ENCODE data around the gene KLHL2.
"Not testable (repeated sequence)": the region's sequence is repeated elsewhere in the genome, so short reads cannot be mapped to it uniquely, and the experiment has no call there.

Gene KLHL2

DNA sequence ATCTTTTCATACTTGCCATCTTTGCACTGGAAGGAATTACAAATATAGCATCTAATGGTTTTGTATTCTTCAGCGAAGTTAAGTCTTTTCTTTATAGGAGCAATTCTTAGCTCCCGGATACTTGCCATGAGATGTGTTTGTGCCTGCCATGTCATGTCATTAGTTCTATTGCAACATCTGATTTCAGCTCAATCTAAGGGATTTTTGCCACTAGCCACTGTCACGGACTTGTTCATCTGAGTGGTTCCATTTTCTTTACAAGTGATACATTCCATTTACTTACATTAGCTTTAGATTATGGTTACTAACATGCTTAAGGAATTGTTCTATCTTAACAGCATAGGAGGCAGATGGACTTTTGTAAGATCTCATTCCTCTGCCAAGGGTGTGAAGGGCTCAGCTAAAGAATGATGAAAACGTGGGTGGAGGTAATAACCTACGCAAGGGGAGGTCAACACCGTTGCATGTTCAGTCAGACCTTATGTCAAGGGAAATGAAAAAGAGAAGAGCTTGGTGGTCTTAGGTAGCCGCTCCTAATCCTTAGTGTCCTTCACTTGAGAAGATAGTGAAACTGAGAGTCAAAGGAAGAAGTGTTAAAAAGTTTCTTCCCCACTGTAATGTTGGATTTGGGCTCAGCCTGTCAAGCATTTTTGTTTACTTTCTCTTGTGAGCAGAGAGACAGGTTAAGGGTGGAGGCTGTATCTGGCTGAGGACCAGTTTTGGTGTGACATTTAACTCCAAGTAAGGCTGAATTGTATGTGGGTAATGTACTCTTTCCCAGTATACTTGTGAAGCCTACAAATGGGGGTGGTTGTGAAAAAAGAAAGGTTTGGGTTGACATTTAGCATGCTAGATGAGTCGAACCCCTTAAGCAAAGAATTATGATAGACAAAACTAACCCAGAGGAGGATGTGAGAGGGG, 3.6 kb upstream of the KLHL2 start:
- DNase-seq, result no peak

DNA sequence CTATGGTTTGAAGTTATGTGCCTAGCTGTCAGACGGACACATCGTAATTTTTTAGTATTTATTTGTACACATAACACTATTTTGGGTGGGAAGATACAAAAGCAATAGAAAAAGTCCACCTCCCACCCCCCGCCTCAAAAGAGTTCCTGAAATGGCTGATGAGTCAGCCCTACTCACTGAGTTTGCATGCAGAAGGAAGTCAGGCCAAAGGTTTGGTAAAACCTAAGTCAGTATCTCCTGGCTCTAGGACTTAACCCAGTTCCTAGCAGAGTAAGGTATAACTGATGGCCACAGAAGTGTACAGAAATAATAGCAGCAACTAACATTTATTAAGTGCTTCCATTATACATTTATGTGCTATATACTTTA, 2.9 kb upstream of the KLHL2 start:
- DNase-seq, result no peak

DNA sequence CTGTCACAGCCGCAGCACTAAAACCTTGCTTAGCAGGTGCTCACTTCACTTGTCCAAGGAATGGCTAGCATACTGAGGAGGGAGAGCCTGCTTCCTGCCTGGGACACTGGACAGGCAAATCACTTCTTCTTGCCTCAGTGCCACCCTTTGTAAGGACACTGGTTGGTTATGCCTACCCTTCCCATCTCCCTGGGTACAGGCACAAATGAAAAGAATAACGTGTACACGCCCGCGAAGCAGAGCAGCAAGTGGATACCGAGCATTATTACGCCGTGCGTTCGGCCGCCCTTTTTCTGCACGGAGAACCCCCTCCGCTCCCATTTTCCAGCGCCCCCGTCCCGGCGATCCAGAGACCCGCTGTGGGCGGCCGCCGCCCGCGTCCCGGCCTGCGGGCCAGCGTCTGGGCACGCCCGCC, 338 bp upstream of the KLHL2 start:
- DNase-seq, result peak; percentile 1

DNA sequence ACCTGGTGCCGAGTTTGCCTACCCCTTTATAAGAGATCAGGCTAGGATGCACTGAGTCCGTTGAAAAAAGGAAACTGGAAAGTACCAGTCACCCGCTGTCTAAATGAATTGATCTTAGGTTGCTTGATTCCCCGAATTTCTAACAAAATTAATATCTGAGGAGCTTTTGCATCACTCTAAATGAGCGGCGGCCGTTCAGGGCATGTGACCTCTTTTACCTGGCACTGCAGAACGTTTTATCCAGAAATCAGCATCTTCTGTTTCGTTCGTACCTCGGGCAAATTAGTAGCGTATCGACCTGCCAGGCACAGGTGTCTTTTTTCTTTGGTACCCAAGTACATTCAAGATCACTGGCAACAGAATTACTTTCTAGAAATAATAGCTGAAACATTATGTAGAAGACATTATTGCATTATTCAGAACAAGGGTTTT, 876 bp downstream of the KLHL2 start:
- DNase-seq, result no peak

DNA sequence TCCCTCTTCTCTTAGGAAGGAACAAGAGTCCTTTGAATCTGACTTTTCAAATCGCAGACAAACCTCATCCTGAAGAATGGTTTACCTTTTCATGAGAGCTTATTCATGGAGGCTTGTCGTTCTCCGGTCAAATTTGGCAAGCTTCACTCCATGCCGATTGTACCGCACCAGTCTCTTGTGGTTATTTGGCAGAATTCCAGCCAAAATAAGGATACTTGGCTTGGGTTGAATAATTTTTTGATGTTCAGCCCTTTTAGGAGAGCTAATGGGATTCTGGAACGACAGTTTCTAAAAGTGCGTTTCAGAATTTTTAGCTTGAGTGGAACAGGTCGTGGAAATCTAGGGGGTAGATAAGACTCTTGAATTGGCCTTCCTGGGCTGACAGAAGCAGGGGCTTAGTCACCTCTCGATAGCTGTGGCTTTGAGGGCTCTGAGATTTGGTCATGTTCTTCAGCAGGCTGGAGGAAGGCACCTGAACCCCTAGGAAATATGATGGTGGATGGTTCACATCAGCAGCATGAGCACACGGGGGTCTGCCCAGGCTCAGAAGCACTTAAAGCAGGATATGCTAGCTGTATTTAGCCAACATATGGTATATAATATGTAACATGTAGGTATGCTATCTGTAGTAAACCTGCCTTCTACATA, 1.5 kb downstream of the KLHL2 start:
- DNase-seq, result no peak

DNA sequence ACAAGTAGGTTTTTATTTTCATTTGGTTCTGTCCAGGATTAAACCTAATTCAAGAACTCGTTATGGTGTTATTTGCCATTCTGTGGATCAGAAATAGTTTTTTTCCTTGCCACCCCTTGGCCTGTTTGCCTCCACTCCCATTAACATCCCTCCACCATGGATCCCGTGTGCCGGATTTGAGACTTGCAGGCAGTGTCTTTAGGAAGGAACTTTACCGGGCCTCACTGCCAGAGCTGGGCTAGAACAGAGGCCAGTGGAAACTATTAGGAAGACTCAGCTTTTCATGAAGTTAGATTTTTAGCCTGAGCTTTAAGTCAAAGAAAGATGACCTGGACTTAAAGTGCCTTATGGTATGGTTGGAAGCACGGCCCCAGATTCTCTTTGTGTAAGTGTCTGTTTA, 2.4 kb downstream of the KLHL2 start:
- DNase-seq, result no peak

DNA sequence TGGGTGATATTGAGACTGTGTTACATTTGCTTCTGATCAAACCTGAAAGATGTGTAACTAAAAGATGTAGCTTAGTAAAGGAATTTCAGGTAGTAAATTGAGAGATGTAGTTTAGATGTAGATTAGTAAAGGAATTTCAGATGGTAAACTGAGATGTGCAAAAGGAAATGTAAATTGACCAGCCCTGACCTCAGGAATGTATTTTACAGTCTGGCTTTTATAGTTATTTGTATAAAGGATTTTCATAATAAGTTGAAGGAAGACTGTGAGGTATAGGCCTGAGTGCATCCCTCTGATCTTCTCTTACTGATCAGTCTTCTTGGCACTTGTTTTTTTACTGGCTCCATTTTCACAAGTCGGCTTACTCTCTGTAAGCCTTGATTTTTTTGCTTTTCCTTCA, 3.2 kb downstream of the KLHL2 start:
- no peak for DNase-seq

DNA sequence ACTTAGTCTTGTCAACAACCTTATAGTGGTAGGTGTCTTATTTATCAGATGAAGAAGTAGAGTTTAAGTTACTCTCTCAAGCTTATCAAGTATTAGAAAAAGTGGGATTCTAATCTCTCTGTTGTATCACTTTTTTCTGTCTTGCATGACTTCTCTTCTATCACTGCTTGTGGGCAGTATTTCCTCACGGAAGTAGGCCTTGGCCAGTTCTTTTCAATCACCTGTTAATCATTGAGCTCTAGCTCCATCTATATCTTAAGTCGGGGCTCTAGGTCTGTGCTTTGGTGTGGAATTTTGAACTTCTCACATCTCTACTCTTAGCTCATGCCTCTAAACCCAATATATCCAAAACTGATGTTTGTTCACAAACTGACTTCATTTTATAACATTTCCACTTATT, 5.3 kb downstream of the KLHL2 start:
- not testable (repeated sequence) for DNase-seq

DNA sequence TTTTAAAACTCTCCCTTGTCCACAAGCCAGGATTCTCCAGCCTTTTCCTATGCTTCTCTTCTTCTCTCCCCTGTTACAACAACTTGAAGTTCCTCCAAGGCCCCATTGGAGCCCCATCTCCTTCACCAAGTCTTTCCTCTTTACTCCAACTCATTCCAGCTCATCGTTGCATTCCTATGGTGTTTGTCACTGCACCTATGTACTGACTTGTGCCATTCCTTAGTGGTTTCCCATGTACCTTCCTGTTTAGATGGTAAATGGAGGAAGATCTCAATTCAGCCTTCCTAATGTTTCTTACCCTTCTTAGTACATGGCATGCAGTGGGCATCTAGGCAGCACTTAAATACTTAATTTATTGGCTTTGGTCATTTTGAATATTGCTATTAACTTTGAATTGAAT, 6.0 kb downstream of the KLHL2 start:
- not testable (repeated sequence) for DNase-seq

DNA sequence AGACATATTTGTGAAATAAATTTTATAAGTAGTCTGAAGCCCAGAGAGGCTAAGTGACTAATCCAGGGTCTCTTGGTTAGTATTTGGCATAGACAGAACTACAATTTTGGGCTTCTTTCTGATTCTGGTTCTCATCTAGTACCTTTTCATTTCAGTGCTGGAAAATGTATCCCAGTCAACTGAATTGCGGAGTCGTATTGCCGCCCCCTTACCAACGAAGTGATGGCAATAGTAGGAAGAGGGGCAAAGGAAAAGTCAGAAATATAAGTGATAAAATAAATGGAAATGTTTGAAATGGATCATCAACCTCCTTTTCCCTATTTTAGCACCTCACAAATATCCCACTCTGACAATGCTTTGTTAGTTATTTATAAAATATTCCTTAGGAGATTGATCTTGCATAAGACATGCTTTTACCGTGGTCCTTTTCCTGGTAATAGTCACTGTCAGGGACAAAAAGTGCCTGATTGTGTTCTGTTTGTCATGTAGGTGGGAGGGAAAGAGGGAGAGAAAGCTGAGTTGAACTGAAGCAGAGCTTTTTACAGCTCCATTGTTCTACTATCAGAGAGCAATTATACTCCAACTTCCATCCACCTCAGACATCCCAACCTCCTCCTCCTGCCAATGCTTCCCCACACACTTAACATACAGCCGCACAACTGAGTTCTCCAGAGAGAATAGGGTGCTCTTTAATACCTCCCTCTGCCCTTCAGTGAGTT, 6.8 kb downstream of the KLHL2 start:
- not testable (repeated sequence) for DNase-seq

DNA sequence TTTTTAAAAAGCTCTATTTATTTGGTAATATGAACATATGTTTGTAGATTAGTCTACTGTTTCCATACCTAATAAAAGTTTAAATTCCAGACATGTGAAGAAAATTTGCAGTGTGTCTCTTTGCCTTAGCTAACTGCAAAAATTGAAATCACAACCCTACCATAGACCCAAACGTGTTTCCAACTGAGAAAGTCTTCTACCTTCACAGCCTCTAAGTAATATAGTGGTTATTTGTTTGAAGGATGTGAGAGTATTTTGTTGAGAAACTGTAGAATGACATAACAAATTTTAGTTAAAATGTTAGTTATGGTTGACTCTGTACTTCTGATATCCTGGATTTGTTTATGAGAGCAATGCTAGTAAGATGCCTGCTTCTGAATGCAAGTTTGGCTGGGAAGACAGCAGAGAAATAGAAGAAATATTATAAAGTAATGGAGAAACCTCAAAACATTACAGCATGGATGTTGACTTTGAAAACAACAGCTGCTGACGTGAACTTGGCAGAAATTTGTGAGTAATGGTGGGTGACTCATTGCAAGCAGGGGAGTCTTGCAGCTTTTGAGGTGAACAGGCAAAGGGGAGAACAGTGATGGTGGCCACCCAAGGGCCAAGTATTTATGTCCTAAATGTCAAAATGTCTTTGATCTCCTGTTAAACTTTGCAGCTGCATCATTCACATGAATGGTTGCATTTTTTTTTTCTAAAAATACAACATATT, 7.8 kb downstream of the KLHL2 start:
- peak; percentile 16 for DNase-seq

DNA sequence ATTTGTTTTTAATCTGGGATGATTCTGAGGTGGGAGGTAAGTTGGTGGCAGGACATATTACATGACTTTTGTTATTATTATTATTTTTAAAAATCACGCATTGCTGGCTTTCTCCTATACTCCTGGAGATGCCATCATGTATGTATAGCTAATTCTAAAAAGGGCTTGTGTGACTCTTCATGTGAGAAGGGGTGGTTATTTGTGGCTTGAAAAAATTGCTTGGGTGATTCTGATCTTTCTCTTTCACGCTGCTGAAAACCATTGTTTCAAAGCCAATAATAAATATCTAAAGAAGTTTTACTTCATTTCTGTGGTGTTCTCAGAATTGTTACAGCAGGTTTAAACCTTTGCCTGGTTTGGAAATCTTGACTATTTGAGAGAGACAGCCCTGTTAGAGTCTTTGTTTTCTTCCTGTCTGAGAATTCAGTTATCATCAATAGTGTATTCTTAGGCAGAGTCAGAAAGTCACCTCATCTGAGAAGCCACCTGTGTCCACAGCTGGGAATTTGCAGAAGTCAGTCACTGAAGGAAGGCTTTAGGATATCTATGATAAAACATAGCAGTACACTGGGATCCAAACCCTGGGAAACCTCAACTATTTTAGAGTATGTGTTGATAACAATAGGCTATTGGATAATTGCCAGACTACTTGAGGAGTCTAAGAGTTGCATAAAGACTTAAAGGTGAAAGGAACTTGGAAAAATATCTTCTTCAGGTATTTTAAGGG, 8.6 kb downstream of the KLHL2 start:
- DNase-seq, result not testable (repeated sequence)

DNA sequence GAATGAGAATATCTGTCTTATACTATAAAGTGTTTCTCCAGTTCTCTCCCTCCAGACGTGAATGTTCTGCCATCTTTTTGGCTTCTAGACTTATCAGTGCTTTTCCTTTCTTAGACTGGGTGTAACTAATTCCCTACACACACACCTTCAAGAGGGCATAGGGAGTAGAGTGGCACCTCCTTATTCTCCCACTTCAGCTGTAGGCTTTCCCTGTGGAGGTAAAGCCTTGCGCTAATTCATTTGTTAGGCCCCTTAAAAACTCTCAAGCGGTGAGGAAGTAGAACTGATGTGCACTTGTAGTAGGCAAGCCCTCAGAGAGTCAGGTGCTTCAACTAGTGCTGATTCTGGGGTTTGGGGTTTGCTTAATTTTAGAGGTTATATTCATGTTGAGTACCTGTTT, 10.0 kb downstream of the KLHL2 start:
- no peak for DNase-seq

DNA sequence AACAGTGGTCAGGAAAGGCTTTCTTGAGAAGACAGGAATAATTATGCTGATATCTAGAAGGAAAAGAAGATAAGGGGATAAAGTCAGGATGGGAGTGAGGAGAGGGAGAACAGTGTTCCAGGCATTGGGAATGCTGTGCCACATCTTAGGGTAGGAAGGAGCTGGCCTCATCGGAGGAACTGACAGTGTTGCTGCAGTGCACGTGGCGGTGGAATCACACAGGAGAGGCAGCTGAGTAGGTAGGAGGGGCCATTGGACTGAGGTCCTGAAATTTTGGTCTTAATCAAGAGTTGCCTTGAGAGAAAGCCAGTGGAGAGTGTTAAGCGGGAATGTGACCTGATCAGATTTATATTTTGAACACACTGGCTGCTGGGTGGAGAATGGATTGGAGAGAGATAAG, 13.9 kb downstream of the KLHL2 start:
- not testable (repeated sequence) for DNase-seq

DNA sequence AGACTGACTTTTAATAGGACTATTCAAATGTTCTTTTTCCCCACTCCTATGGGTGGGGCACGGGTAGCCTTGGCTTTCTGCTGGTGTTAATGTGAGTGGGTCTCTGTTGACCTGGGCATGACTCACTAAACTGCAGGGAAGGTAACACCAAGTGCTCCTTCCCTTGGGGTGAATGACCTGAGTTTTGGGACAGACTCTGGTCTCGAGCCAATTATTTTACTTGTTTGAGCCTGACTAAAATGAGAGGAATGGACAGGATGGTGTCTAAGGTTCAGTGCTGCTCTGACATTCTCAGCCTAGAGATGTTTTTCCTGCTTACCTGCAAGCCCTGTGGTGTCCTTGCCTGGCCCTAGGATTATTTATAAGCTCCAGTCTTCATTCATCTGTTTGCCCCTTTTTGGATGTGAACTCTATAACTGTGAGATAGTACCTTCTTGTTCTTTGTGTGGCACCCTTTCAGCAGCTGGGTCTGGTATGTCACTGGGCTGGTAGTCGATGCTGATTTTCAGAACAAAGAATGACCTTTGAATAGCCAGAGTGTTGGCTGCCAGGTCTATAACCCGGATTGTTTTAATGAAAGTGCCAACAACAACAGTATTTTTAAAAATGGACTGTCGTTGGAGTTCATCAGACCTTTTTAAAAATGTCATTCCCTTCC, 14.8 kb downstream of the KLHL2 start:
- DNase-seq, result not testable (repeated sequence)

DNA sequence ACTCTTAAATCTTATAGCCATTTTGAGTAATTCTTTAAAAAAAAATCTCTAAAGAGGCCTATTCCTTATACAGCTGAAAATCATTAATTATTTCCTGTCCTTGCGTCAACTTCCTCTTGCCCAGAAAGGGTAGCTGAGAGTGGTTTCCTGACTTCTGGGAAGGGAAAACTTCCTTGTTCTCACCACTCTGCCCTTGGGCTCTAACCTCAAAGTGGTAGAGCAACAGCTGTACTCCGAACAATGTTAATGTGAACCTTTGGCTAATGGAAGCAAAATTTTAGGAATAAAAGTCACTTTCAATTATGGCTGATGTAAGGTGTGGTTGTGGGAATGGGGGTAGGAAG, 15.3 kb downstream of the KLHL2 start:
- DNase-seq, result peak; percentile 9

DNA sequence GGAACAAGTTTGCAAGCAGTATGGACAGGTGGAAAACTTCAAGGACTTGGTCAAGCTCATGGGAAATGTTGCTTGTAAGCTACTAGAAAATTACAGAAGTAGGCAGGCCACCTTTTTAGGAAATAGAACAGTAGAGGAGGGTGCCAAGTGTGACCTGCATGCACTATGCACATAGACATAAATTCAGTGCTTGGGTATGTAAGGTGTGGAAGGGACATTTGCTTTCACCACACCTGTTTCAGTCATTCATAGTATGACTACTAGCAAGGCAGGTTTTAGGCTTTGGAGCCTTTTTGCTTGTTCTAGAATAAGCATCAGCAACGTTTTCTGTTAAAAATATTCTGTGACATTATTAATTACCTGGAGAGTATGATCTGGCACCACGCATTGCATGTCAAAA, 20.0 kb downstream of the KLHL2 start:
- DNase-seq, result not testable (repeated sequence)

DNA sequence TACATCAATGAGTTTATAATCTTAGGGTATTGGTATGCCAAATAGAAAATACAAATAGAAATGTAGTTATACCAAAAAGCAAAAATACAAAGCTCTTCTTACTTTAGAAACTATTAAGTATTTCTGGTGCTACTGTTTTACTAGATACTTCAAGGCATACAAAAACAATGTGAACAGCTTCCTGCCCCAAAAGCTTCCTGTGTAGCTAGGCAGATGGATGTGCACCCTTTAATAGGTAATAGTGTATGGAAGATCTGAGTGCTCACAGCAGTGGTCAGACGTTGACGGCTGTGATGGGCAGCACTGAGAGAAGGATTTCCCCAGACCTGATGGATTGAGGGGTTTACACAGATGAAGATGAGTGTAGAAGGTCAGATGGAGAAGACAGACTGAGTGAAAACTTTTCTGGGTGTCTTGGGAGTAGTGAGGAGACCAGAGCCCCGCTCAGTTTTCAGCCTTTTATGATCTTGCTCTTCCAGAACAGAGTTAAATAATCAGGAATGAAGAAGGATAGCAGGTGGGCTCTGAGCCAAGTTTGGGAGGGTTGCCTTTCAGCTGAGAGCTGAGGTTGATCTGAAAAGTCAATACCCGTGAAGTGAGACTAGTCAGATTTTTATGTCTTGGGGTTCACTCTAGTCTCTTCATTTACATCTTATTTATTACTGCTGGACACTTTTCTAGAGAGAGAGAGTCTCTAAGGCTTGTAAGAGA, 22.3 kb downstream of the KLHL2 start:
- not testable (repeated sequence) for DNase-seq

DNA sequence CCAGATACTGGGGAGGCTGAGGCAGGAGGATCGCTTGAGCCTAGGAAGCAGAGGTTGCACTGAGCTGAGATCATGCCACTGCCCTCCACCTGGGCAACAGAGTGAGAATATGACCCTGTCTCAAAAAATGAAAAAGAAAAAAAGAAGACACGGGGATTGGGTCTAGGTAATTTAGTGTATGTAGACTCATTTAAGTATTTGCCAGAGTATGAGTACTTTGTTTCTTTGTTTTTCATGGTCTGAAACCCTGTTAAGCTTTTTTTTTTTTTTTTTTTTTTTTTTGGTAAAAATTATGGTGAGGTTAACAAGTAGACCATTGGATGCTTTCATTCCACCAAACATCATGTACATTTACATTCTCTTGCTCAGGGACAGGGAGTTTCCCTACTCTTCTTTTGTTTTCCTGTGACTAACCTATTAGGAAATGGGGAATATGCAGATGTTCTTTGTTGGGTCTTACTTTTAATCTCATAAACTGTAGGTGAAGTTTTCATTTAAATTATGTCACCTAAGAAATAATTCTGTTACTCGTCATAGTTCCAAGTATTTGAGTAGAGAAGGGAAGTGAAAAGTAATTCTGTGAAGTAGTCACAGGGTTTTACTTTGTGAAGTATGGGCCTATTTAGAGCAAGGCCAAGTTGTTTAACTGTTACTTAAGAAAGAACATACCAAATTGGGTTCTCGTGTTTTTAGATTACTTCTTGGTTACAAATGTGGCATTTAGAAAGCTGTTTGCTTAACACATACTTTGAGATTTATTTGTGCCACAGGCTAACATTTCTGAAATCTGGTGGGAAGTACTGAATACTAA, 25.5 kb downstream of the KLHL2 start:
- DNase-seq, result not testable (repeated sequence)

DNA sequence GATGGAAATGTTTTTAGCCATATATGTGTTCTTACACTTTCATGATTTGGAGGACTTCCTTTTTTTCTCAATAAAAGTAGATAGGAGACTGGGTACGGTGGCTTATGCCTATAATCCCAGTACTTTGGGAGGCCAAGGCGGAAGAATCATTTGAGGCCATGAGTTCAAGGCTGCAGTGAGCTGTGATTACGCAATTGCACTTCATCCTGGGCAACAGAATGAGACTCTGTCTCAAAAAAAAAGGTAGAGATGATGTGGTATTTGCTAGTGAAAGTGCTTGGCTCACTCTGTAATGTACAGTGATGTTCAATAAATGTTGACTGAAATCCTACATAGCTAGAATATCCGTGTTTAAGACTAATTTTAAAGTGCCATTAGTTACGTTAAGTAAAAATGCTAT, 27.4 kb downstream of the KLHL2 start:
- no peak for DNase-seq

All from CD4-positive, alpha-beta T cell treated with Interferon gamma for 1 hour (primary cell).